ENCODE results near the gene MFN1.
A peak's percentile ranks its signal among the peaks of the same experiment; 100 is the strongest.
"Not testable (repeated sequence)": the region's sequence is repeated elsewhere in the genome, so short reads cannot be mapped to it uniquely, and the experiment has no call there.

The MFN1 gene

GRCh38 chr3:179347345-179348194 lies at the start of gene MFN1:
TSS of gene MFN1 (plus strand) at chr3:179347709. CDS start at chr3:179348852, 1,143 bp downstream.
- DNase-seq: peak; percentile 52 to 77 (median 62)

GRCh38 chr3:179297971-179298725 lies 49.4 kb upstream of the MFN1 start:
- no peak for DNase-seq

- DNase-seq: no peak
These were observed 48.2 kb upstream of the MFN1 start for GRCh38 chr3:179299316-179299715.

- no peak for DNase-seq
These were observed 47.4 kb upstream of the MFN1 start for GRCh38 chr3:179299999-179300613.

GRCh38 chr3:179301645-179302044 lies 45.9 kb upstream of the MFN1 start:
- DNase-seq: no peak

GRCh38 chr3:179302111-179302510 lies 45.4 kb upstream of the MFN1 start:
- DNase-seq: no peak

DNA sequence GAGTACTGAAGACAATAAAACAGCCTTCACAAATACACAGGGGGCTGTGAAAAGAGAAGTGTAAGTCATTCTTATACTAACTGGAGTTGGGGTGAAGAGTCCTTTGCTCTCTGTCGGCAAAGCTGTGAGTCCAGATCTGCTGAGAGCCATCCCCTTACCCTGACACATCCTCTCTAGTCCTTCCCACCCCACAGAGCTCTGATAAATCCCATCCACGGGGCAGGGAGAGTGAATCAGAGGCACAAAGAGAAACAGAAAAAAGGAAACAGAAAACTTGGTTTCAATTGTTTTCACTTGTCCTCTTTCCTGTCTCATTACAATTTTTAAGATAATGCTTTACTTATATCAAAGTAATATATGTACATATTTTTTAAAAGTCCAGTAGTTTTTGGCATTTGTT lies 42.9 kb upstream of the MFN1 start:
- no peak for DNase-seq

DNA sequence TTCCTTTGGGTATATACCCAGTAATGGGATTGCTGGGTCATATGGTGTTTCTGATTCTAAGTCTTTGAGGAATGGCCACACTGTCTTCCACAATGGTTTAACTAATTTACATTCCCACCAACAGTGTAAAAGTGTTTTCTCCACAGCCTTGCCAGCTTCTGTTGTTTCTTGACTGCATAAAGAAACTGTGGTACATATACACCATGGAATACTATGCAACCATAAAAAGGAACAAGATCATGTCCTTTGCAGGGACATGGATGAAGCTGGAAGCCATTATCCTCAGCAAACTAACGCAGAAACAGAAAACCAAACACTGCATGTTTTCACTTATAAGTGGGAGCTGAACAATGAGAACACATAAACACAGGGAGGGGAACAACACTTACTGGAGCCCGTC lies 40.1 kb upstream of the MFN1 start:
- DNase-seq: not testable (repeated sequence)

DNA sequence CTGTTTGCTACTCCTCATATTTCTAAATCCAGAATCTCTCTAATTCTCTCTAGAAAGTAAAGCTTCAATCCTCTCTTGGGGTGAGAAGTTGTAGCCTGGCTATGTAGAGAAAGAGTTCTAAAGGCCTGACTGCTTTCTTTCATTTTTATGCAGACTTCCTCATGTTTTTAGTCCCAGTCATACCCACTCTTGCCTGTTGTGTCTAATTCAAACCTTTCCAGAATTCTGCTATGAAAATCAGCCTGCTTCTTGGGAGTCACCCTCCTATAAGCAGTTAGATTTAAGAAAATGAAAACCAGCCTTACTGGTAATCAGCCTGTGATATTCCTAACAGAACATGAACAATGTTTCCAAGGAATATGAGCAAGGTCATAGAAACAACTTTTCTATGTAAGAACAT lies 39.5 kb upstream of the MFN1 start:
- DNase-seq: no peak

DNA sequence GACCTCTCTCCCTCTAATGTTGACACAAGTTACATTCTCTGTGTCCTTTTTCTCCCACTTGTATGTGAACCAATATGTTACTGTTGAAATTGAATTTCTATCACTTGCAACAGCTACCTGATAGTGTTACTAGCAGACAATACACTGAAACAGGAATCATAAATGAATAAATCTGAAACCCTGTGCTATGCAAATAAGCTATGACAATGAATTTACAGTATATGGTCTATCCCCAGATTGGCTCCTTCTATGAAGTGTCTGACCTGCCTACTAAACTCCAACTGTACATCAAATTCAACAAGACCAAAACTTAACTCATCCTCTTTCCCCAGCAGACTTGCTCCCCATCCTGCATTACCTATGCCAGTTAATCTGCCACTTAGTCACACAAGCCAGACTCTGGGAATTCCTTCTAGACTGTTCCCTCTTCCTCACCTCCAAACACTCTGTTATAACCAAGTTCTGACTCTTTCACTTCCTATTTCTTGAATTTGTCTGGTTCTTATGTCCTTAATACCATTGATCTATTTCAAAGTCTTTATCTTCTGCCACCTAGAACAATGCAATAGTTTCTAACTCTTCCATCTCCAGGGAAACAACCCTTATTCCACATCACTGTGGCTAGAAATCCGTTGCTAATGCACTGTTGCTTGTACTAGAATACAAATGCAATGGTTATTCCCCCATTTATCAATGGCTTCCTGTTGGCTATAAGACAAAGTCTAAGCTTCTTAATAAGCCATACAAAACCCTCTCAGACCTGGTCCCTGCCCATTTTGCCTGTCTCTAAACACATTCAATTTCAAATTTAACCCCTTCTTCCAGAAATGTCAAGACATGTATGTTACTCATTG lies 38.1 kb upstream of the MFN1 start:
- DNase-seq: no peak

DNA sequence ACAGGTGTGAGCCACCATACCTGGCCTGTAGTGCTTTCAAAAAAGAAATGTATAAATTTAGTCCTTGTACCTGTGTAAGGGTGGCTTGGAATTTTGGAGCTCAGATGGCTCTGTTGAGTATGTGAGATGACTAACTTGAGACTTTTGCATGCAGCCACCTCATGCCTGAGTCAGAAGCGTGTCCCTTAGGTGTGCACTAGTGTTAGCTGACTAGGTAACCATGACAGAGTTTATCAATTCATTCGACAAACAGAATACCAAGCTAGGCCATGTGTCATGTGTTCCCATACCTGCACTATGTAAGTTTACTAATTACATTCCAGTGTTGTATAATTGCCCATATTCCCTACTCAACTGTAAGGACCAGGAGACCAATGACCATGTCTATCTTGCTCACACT lies 28.6 kb upstream of the MFN1 start:
- no peak for DNase-seq

- no peak for DNase-seq
These were observed 25.7 kb upstream of the MFN1 start for GRCh38 chr3:179321668-179322285.

DNA sequence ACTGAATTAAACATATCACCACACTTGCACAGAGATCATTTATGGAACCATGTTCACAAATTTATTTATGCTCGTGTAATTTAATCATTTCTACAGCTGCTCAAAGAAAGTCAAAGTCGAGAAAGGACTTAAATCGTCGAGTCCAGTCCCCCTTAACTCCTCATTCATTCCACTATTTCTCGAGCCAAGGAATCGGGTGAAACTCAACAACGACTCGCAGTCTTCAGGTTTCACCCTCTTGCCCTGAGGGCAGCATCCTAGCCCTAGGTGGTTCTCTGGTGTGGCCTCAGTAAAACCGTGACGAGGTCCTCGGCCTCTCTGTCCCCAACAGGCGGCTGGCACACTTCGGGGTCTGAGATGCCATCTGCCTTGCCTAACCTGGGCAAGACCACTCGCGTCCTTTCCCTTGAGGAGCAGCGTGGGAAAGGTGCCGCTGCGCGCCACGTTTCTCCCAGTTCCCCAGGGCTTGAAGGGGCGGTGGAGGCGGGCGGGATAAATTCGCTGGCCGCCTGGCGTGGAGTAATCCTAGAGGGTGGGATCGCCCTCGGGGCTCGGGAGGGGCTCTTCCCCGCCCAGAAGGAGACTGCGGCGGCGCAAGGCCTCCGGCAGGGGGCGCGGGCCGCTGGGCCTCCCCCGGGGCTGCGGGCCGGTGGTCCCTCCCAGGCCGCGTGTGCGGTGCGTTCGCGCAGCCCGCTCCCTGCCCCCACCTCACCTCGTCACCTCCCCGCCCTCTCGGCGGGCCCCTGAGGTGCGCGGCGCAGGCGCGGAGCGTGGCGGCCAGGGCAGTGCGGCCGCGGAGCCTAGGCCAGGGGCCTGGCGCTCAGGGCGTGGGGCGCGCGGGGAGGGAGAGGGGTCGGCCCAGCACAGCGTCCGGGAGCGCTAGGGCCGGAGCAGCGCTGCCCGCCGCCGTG lies 25.0 kb upstream of the MFN1 start, which contains the start of gene ZNF639:
Gene ZNF639, plus strand, starts transcription at position 746 of the 911 bp plus-strand sequence. CDS start 5,263 bp downstream, outside the sequence.
- peak; percentile 54 to 82 (median 68) for DNase-seq

- peak; percentile 28 to 50 (median 39) for DNase-seq
These were observed 24.1 kb upstream of the MFN1 start for GRCh38 chr3:179323197-179324110.

- DNase-seq: no peak
These were observed 23.2 kb upstream of the MFN1 start for GRCh38 chr3:179324270-179324754.

GRCh38 chr3:179330438-179330837 lies 17.1 kb upstream of the MFN1 start:
- no peak for DNase-seq

DNA sequence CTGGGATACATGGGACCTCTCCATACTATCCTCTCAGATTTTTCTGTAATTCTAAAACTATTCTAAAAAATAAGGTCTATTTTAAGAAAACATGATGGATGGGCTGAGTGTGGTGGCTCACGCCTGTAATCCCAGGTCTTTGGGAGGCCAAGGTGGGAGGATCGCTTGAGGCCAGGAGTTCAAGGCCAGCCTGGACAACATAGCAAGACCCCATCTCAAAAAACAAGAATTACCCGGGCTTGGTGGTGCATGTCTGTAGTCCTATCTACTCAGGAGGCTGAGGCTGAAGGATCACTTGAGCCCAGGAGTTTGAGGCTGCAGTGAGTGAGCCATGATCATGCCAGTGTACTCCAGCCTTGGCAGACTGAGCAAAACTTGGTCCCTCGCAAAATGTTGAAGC lies 15.3 kb upstream of the MFN1 start:
- no peak for DNase-seq

GRCh38 chr3:179333084-179333483 lies 14.4 kb upstream of the MFN1 start:
- DNase-seq: no peak

DNA sequence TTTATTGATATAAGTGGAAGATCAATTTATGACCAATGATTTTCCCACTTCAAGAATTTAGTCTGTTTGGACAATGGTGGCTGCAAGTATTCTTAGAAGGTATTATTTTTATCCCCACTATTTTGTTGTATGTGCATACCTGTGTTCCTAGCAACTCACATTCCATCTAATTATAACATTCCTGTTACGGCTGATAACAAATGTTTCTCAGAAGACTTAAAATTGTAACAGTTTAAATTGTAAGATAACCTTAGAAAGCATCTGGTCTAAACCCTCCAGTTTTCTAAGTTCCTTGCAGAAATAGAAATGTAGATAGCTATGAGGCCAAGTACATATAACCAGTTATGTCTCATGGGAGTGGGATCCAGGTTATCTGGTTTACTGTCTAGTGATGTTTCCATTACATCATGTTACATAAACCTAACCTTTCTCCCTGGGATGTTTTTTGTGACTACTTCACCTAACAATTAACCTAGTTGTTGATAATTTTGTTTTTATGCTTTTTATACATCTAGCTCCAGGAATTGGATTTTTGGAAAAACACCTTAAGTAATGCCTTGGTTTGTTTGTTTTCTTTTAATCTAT lies 11.1 kb upstream of the MFN1 start:
- DNase-seq: no peak

All from activated naive CD4-positive, alpha-beta T cell (primary cell).